HG02759 (cell line): Measurements from ENCODE around the gene TLR9.
A peak's percentile ranks its signal among the peaks of the same experiment; 100 is the strongest.
"Not testable (repeated sequence)": the region's sequence is repeated elsewhere in the genome, so short reads cannot be mapped to it uniquely, and the experiment has no call there.

Source experiments
- ATAC-seq: cut with Tn5 transposase; IDR thresholded peaks from one replicate; pipeline ENCODE4 v1.9.1; 2021; ENCODE audit warnings: mild to moderate bottlenecking, moderate library complexity; ENCODE audit not compliant: unreplicated experiment

TLR9 gene, protein sequence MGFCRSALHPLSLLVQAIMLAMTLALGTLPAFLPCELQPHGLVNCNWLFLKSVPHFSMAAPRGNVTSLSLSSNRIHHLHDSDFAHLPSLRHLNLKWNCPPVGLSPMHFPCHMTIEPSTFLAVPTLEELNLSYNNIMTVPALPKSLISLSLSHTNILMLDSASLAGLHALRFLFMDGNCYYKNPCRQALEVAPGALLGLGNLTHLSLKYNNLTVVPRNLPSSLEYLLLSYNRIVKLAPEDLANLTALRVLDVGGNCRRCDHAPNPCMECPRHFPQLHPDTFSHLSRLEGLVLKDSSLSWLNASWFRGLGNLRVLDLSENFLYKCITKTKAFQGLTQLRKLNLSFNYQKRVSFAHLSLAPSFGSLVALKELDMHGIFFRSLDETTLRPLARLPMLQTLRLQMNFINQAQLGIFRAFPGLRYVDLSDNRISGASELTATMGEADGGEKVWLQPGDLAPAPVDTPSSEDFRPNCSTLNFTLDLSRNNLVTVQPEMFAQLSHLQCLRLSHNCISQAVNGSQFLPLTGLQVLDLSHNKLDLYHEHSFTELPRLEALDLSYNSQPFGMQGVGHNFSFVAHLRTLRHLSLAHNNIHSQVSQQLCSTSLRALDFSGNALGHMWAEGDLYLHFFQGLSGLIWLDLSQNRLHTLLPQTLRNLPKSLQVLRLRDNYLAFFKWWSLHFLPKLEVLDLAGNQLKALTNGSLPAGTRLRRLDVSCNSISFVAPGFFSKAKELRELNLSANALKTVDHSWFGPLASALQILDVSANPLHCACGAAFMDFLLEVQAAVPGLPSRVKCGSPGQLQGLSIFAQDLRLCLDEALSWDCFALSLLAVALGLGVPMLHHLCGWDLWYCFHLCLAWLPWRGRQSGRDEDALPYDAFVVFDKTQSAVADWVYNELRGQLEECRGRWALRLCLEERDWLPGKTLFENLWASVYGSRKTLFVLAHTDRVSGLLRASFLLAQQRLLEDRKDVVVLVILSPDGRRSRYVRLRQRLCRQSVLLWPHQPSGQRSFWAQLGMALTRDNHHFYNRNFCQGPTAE

GRCh38 chr3:52225452-52226228, at the start of gene TLR9:
Gene TLR9, minus strand, starts transcription at chr3:52225645. Its CDS starts 116 bp downstream, at chr3:52225529.
- peak; percentile 83 for ATAC-seq

DNA sequence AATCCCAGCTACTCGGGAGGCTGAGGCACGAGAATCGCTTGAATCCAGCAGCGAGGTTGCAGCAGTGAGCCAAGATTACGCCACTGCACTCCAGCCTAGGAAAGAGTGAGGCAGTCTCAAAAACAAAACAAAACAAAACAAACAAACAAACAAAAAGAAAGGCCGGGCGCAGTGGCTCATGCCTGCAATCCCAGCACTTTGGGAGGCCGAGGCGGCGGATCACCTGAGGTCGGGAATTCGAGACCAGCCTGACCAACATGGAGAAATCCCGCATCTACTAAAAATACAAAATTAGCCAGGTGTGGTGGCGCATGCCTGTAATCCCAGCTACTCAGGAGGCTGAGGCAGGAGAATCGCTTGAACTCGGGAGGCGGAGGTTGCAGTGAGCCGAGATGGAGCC, 49.3 kb upstream of the TLR9 start:
- not testable (repeated sequence) for ATAC-seq

DNA sequence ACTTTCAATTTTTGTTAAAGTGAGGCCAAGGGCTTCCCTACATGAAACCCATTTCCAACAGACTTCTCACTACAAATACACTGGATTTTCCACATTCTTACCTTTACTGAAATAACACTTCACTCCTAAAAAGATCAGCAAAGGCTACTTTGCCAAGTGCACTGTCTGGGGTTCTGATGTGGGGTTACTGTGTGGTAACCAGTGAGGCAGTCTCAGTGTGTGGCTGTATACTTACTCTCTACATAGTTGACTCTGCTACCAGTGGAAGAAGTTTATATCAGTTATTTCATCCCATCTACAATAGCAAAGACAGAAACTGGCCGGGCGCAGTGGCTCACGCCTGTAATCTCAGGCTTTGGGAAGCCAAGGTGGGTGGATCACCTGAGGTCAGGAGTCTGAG, 47.4 kb upstream of the TLR9 start:
- no peak for ATAC-seq

DNA sequence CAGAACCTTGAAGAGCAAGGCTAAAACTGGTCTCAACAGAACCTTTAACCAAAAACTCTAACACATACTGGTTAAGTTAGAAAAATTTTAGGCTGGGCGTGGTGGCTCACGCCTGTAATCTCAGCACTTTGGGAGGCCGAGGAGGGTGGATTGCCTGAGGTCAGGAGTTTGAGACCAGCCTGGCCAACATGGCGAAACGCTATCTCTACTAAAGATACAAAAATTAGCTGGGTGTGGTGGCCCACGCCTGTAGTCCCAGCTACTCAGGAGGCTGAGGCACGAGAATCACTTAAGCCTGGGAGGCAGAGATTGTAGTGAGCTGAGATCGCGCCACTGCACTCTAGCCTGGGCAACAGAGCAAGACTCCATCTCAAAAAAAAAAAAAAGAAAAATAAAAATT, 46.7 kb upstream of the TLR9 start:
- not testable (repeated sequence) for ATAC-seq

- ATAC-seq: no peak
Observed at GRCh38 chr3:52270252-52270754, 44.9 kb upstream of the TLR9 start.

DNA sequence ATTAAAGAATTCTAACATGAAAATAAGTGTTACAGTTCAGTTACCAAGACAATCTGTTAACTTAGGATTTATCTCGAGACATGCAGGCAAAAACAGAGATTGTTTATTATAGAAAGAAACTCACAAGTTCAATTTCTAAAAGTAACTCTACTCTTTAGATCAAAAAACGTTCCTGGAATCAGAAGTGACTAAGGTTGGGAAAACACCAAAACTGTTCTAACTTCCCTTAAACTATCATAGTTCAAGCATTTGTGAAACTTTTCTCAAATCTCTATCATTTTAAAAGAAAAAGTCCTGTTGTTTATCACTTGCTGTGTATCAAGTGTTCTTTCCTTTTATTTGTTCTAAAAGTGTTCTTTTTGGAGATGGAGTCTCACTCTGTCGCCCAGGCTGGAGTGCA, 44.3 kb upstream of the TLR9 start:
- no peak for ATAC-seq

DNA sequence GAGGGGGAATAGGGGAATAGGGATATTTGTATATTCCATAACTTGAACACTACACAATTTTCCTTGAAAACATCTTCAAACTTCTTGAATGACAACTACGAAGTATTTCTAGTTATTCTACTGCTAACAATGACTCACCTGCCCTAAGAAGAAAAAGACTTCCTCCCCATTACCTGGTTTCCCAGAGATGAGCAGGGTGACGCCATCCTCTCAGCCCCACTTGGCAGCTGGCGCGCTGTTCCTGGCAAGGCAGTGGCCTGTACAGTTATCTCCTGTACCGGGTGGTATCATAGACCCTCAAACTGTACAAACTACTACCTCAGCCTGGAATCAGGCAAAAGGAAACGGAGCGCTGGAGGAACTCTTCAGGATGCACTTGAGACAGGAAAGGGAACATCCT, 42.6 kb upstream of the TLR9 start:
- no peak for ATAC-seq

DNA sequence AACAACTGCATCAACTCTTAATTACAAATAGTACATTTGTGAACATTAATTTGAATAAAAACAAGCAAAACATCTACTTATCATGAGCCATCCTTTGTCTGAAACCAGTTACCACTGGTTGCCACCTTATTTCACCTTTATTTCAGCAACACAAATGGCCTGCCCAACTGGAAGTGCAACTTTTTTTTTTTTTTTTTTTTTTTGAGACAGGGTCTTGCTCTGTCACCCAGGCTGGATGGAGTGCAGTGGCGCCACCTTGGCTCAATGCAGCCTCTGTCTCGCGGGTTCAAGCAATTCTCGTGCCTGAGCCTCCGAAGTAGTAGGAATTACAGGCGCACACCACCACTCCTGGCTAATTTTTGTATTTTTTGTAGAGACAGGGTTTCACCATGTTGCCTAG, 39.9 kb upstream of the TLR9 start:
- ATAC-seq: no peak

GRCh38 chr3:52262447-52262846, 37.0 kb upstream of the TLR9 start:
- no peak for ATAC-seq

DNA sequence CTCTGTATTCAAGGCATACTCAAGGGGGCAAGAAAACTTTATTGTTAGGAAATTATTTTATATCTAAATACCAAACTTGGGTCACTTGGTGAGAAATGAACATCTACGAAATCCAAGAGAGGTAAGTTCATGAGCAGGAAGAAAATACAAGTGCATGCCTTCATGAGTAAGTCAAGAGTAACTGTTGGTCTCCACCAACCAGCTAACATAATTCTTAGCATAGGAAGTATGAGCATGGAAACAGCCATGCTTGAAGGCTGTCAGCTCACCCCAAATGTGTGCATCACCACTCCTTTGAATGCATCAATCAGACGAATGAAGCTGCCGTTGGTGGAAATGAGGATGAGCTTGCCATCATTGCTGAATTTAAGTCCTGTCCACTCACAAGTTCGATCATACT, 34.0 kb upstream of the TLR9 start:
- ATAC-seq: no peak

DNA sequence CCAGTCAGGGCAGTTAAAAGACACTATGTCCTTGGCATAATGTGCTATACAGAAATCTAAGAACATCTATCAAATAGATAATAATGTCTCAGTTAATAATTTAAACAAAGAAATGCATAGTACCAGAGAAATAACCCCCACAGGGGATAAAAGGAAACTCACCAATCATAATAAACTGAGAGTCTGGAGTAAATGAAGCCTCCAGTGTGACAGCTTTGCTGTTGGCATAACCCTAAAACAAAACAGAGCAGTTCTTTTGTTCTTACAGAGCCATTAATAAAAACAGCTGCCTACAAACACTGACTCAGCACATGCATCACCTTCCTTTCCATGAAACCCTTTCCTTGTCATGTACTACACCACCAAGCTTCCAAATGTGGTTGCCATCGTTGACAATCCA, 33.6 kb upstream of the TLR9 start:
- ATAC-seq: no peak

- ATAC-seq: no peak
Observed at GRCh38 chr3:52257911-52258310, 32.5 kb upstream of the TLR9 start.

- no peak for ATAC-seq
Observed at GRCh38 chr3:52256622-52257021, 31.2 kb upstream of the TLR9 start.

- ATAC-seq: no peak
Observed at GRCh38 chr3:52256159-52256558, 30.7 kb upstream of the TLR9 start.

DNA sequence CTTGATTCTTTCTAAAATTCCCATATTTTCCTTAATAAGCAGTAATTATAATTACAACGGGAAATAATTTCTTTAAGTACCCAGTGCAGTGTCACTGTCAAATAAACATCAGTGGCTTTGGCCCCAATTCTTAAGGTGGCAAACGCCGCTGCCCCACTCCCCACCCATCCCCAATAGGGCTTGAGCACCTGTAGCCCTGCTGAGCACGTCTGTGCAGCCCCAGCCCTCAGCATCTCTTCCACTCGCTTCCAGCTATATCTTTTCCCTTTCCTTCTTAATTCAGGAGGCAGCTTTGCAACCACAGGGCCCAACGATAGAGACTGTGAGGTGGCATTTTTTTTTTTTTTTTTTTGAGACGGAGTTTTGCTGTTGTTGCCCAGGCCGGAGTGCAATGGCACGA, 29.2 kb upstream of the TLR9 start:
- no peak for ATAC-seq

DNA sequence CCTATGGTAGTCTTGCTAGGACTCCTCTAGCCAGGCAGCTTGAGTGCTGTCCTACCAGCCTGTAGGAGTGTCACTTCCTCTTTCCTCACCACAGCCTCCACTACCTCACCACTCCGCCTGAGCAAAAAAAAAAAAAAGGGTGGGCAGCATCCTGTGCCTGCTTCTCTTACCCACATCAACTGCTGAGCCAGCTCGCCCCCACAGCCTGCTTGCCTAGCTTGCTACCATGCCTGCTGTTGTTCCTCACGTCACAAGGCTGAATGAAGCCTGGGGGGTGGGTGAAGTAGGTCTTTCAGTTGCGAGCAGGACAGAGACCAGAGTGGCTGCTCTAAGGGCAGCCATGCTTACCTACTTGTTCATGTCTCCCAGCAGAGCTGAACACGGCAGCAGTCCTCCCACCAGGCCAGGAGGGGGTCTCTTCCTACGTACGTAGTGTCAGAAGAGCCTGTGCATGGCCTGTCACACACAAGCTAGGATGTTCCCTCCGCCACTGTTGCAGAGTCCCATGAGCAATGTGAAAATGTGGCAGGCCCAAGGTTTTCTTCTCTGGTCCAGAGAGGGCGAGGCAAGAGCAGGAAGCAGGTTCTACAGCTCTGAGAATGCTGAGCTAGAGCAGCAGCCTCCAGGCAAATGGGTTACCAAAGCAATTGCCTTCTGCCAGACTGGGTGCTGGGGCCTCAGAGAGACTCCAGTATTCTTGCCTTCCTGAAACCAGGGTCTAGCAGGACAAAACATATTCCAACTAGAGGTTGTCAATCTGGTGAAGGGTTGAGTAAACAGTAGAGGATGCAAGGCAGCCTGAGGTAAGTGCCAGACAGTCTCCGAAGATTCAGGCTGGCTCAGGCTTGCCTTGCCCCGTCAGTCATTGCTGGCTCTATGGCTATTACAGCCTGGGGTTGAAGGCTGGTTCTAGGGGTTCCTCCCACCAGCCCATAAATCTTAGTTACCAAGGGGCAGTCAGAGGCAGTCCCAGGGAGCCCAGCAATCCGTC, 28.2 kb upstream of the TLR9 start:
- ATAC-seq: peak; percentile 93

DNA sequence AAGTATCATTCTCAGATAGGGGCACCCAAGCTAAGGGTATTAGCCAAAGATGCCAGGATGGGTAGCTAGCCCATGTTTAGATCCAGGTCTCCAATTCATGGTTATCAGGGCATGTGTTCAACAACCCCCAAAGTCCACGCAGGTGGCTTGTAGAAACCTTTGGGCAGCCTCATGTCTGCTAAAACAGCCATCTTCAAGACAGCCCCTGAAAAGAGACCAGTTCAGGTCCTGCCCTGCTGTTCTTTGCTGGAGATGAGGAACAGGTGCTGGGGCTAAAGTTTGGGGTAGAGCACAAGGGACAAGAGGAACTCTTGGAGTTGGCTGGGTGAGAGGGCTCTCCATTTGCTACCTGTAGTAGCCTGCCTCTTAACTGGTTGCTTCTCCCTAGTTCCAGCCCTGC, 24.7 kb upstream of the TLR9 start:
- ATAC-seq: no peak

DNA sequence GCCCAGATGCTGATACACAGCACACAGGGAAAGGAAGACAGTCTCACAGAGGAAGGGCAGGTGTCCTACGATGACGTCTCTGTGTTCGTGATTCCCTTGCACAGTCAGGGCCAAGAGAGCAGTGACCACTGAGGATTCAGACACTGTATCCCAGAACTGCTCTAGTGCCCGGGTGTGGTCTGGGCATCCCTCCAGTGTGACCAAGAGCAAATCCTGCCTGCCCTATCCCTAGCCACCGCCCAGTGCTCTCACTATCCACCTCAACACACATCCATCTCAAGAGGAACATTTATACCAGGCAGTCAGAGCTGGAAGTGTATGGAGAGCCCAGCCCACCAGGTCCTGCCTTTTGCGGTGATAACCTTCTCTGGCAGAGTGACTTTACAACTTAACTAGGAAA, 24.2 kb upstream of the TLR9 start:
- no peak for ATAC-seq

- ATAC-seq: no peak
Observed at GRCh38 chr3:52248816-52249547, 23.5 kb upstream of the TLR9 start.
